Heart left ventricle (tissue), 16 donors: ENCODE data around the gene IRAK1BP1. TPM values are rescaled to one million over a fixed set of nuclear protein-coding genes. Genes with fewer than 3 reads are reported as not detected.

Source experiments
- ATAC-seq, 4 donors: fragments of 200-7000 bp; cut with Tn5 transposase; one replicate each; pipeline ENCODE4 v1.9.1; 2020 to 2022; ENCODE audit warnings: moderate library complexity in 4 of 4, mild to moderate bottlenecking in 3 of 4, moderate number of reproducible peaks in 1 of 4
- DNase-seq, 5 donors: peaks; one replicate each; pipeline ENCODE4 v3.0.0-alpha.2; 2020
- H3K27ac ChIP-seq, 12 donors: fragments of 200-600 bp; sonication (generic) in 4 of 12; one replicate each; pipeline versions ENCODE4 v1.5.0 to v1.8.0; 2016 to 2022; ENCODE audit warnings: mild to moderate bottlenecking in 2 of 12
- H3K27me3 ChIP-seq, 9 donors: fragments of 200-600 bp; sonication (generic) in 2 of 9; one replicate each; pipeline versions ENCODE4 v1.5.1 to v1.8.0; 2016 to 2022; ENCODE audit warnings: mild to moderate bottlenecking in 3 of 9
- H3K36me3 ChIP-seq, 9 donors: fragments of 200-600 bp; sonication (generic) in 2 of 9; one replicate each; pipeline versions ENCODE4 v1.5.0 to v1.8.0; 2018 to 2022; ENCODE audit warnings: mild to moderate bottlenecking in 2 of 9
- H3K4me1 ChIP-seq, 12 donors: fragments of 200-600 bp; sonication (generic) in 4 of 12; one replicate each; pipeline versions ENCODE4 v1.5.0 to v1.8.0; 2016 to 2022; ENCODE audit warnings: mild to moderate bottlenecking in 3 of 12
- H3K4me3 ChIP-seq, 12 donors: fragments of 200-600 bp; sonication (generic) in 4 of 12; one replicate each; pipeline versions ENCODE4 v1.5.0 to v1.8.0; 2017 to 2022; ENCODE audit warnings: mild to moderate bottlenecking in 9 of 12, moderate library complexity in 4 of 12
- H3K9me3 ChIP-seq, 12 donors: fragments of 200-600 bp; sonication (generic) in 4 of 12; one replicate each; pipeline versions ENCODE4 v1.5.0 to v1.8.0; 2016 to 2022; ENCODE audit warnings: mild to moderate bottlenecking in 1 of 12
- POLR2A ChIP-seq, 2 donors: fragments of 450-650 bp; IDR thresholded peaks; one replicate each; pipeline ENCODE4 v1.6.1; 2017; ENCODE audit warnings: antibody characterized with exemption in 2 of 2, mild to moderate bottlenecking in 2 of 2, moderate library complexity in 2 of 2
- WGBS, 4 donors: extraction: QIAGEN DNeasy Blood & Tissue Kit in 2 of 4; methylation state at CpG; one replicate each; pipeline versions ENCODE4 v1.1.5 to v1.1.7; 2013 to 2018; 5-methylcytosine and 5-hydroxymethylcytosine counted together
- intact Hi-C, 10 donors: fragments of 100-400 bp; cut with DNase I; formaldehyde crosslinking; loops; one replicate each; pipeline versions ENCODE4 v1.11.1 to v1.14.2; 2022
- polyA plus RNA-seq, 2 donors: library from polyadenylated mRNA; stranded (reverse); fragments of 200-250 nt; gene quantifications; one replicate each; pipeline ENCODE4 v1.2.3, GENCODE V29; 2013
- total RNA-seq, 9 donors: library from RNA; depleted of rRNA in 2 of 9; stranded (reverse); fragments of >200 nt in 2 of 9; fragmentation: NEBNext Ultra II Directional in 3 of 9; extraction: Animal tissue kit (Norgen Biotek cat#: 25700) in 3 of 9; gene quantifications; one replicate each; pipeline versions ENCODE4 v1.1.0 to v1.2.4, GENCODE V29; 2016 to 2023
- TF ChIP-seq, protein P1 (sequence below), 12 donors: fragments of 200-600 bp; sonication (generic) in 4 of 12; IDR thresholded peaks; one replicate each; pipeline versions ENCODE4 v1.5.0 to v1.8.0; 2018 to 2022; ENCODE audit warnings: antibody characterized with exemption in 12 of 12, mild to moderate bottlenecking in 5 of 12
- donor health status: ischemic (EF 13 %, LVEDD 7.1; RV severe dilation, severe dysfunction).
- donor health status: healthy with polysubstance abuse.
- donor health status: DM: no; HTN: yes; CAD: no.
- donor health status: DM: no; HTN: no; CAD: no.
- donor health status: ischemic (EF 25% LVEDD 6.9; RV normal size, moderate dysfunction).
- donor health status: ischemic (EF 25% LVEDD 5.7; RV mildly dilated, moderate dysfunction).
- donor health status: healthy.
- donor health status: DM: yes; HTN: yes; CAD: no.
- donor health status: ischemic (EF 35%, LVEDD 5.7; RV mildly dilated, moderate dysfunction).
- donor health status: nonischemic (EF 11% LVEDD 7.7; RV severe dilation, severe dysfunction).
- donor health status: DM: yes; HTN: yes; CAD: no.
- donor health status: PGD.
- donor health status: ischemic (EF 29% LVEDD 5.4; RV normal size, mild dysfunction).
- donor health status: nonischemic (EF 23%, LVEDD 6.1; RV moderate dilation, normal function).

IRAK1BP1 gene
- total and polyA plus RNA-seq, 11 donors = 1.9 to 5.4 (median 3.2) TPM

DNA sequence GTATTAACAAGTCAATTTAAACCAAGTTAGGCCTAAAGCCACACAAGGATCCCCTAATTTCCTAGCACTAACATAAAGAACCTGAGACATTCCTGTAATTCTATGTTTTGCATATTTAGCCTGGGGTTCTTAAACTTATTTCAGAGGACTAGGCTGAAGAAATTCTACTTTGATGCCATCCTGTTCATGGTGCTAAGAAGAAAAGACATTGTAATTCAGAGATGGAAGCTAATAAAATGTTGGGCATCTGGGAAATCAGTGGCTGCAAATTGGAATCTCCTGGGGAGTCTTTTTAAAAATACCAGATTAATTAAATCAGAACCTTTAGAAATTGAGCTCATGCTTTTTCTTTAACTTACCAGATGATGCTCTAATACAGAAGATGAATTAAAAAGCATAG, 26.2 kb upstream of the IRAK1BP1 start:
- ATAC-seq = no peak

DNA sequence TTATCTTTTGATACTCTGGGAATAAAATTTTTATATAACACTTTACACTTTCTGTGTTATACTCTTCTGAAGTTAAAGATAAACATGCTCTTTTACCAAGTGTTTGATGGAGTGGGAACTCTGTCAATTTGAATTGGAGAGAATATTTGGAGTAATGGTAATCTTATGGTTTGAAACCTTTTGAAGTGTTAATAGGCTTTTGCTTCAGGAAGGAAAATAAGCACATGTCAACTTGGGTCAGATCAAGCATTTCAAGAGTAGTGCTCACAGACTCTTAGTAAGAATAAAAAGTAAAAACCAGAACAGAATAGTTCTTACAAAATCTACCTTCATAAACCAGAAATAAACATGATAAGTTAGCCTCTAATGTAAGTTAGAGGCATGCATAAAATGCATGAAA, 24.4 kb upstream of the IRAK1BP1 start:
- H3K9me3 ChIP-seq = no peaks in the 10 kb centered on the region
- TF ChIP-seq, protein P1, sequence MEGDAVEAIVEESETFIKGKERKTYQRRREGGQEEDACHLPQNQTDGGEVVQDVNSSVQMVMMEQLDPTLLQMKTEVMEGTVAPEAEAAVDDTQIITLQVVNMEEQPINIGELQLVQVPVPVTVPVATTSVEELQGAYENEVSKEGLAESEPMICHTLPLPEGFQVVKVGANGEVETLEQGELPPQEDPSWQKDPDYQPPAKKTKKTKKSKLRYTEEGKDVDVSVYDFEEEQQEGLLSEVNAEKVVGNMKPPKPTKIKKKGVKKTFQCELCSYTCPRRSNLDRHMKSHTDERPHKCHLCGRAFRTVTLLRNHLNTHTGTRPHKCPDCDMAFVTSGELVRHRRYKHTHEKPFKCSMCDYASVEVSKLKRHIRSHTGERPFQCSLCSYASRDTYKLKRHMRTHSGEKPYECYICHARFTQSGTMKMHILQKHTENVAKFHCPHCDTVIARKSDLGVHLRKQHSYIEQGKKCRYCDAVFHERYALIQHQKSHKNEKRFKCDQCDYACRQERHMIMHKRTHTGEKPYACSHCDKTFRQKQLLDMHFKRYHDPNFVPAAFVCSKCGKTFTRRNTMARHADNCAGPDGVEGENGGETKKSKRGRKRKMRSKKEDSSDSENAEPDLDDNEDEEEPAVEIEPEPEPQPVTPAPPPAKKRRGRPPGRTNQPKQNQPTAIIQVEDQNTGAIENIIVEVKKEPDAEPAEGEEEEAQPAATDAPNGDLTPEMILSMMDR (IDR thresholded peaks at IDR 0.05) = no peak
- no peak for TF ChIP-seq POLR2A (IDR thresholded peaks at IDR 0.05)
- no peaks in the 10 kb centered on the region for H3K4me1 ChIP-seq
- H3K4me3 ChIP-seq = no peak overlapping the region
- no peak for ATAC-seq
- intact Hi-C loops = no loop called here
- DNase-seq = no peak
- no peaks in the 10 kb centered on the region for H3K27me3 ChIP-seq
- no peaks in the 10 kb centered on the region for H3K36me3 ChIP-seq
- H3K27ac ChIP-seq = no peak overlapping the region

More for the DNA sequence above, 26.2 kb upstream of the IRAK1BP1 start:
- no peaks in the 10 kb centered on the region for H3K9me3 ChIP-seq
- H3K27ac ChIP-seq = no peak overlapping the region
- TF ChIP-seq POLR2A (IDR thresholded peaks at IDR 0.05) = no peak
- intact Hi-C loops = no loop called here
- no peaks in the 10 kb centered on the region for H3K27me3 ChIP-seq
- no peak for DNase-seq
- no peaks in the 10 kb centered on the region for H3K4me1 ChIP-seq
- H3K4me3 ChIP-seq = no peak overlapping the region
- no peaks in the 10 kb centered on the region for H3K36me3 ChIP-seq

DNA sequence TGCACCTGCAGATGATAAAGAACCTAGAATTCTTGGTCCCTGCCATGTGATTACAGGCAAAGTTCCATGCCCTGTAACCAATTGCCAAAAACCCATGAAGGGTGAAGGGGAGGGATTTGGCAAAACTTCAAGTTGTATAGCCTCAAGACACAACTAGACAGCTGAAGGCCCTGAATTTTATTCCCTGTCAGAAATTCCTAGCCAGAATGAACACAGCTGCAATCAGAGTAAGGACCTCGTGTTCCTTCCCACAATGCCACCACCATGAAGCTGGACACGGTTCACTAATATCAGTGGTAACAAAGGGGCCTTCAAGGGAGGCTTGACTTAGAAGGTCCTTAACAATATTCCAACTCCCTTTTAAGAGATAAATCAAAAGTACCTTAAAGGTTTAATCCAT, 22.5 kb upstream of the IRAK1BP1 start:
- H3K27ac ChIP-seq = no peak overlapping the region
- no peaks in the 10 kb centered on the region for H3K4me1 ChIP-seq
- no peak overlapping the region for H3K4me3 ChIP-seq
- no peaks in the 10 kb centered on the region for H3K27me3 ChIP-seq
- 61 to 73% (median 66%) methylated on average over 2 of the region's 2 CpGs for WGBS, 4 donors
- H3K36me3 ChIP-seq = no peaks in the 10 kb centered on the region
- H3K9me3 ChIP-seq = no peaks in the 10 kb centered on the region
- intact Hi-C loops = no loop called here
- ATAC-seq = no peak
- TF ChIP-seq, protein P1 (IDR thresholded peaks at IDR 0.05) = no peak
- TF ChIP-seq POLR2A (IDR thresholded peaks at IDR 0.05) = no peak
- DNase-seq = no peak

DNA sequence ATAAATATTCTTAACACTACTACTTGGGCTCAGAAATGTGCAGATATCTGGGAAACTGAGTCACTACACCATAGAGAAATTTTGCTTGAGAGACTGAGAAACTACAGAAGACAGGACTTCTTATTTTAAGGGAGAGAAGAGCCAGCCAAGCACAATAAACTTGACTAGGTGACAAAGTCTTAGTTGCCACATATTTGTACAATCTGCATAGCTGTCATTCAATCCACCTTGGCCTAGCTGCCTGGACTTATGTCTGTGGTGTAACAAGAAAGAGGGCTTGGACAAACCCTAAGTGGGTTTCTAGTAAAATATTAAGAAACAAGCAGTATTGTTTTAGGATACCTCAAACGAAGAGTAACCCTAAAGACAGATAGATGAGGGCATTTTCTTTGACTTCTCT, 21.8 kb upstream of the IRAK1BP1 start:
- Histone ChIP-seq H3K4me1 (no peaks in the 10 kb centered on the region), H3K9me3 (no peaks in the 10 kb centered on the region), H3K4me3 (no peak overlapping the region), H3K27ac (no peak overlapping the region), H3K36me3 (peaks cover 0 to 5% (median 0%) of the 10 kb centered on the region in 9 donors), H3K27me3 (no peaks in the 10 kb centered on the region)
- WGBS, 4 donors = 70 to 84% (median 73%) methylated on average over 1 of the region's 1 CpG
- ATAC-seq (no peak), DNase-seq (no peak)
- no peak for TF ChIP-seq POLR2A (IDR thresholded peaks at IDR 0.05)
- TF ChIP-seq, protein P1 (IDR thresholded peaks at IDR 0.05) = no peak
- intact Hi-C loops = no loop called here

DNA sequence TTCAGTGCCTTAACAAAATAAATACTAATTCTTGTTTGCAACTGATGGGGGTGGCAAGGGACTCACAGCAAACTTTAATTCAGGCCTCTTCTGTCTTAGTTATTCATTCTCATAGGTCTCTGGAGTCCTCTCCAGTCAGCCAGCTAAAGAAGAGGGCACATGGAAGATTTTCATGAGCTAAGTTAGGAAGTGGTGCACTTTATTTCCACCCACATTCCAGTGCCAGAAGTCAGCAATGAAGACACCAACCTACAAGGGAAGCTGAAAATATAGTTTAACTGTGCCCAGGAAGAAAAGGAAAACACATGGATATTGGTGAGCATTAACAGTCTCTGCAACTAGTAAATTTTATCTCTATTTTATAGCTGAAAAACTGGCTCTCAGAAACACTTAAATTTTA, 16.7 kb upstream of the IRAK1BP1 start:
- Histone ChIP-seq H3K36me3 (peaks cover 0 to 5% (median 0%) of the 10 kb centered on the region in 9 donors), H3K27me3 (no peaks in the 10 kb centered on the region), H3K9me3 (no peaks in the 10 kb centered on the region), H3K4me3 (no peak overlapping the region), H3K27ac (no peak overlapping the region), H3K4me1 (no peaks in the 10 kb centered on the region)
- DNase-seq = no peak
- intact Hi-C loops = no loop called here
- ATAC-seq = no peak
- TF ChIP-seq, protein P1 (IDR thresholded peaks at IDR 0.05) = no peak
- no peak for TF ChIP-seq POLR2A (IDR thresholded peaks at IDR 0.05)
